GM23338 (cell line): Measurements from ENCODE around the gene NTF3. TPM values are rescaled to one million over a fixed set of nuclear protein-coding genes. Genes with fewer than 3 reads are reported as not detected.

ENCODE experiments used
- CREB1 ChIP-seq: fragments of 250-450 bp; sonication (Bioruptor Pico); IDR thresholded peaks from 2 replicates; pipeline ENCODE4 v1.5.0; 2020; ENCODE audit warnings: low read depth, mild to moderate bottlenecking, moderate library complexity
- ETS1 ChIP-seq: IDR thresholded peaks from 2 replicates; pipeline ENCODE4 v1.6.1; 2016; ENCODE audit warnings: antibody characterized with exemption
- EZH2 ChIP-seq: fragments of 200-600 bp; sonication (generic); IDR thresholded peaks from one replicate; pipeline ENCODE4 v1.8.0; 2017; ENCODE audit warnings: antibody characterized with exemption, mild to moderate bottlenecking, low read depth; ENCODE audit not compliant: unreplicated experiment
- JUNB ChIP-seq: IDR thresholded peaks from one replicate; pipeline ENCODE4 v1.6.1; 2016; ENCODE audit warnings: antibody characterized with exemption; ENCODE audit not compliant: unreplicated experiment
- NANOG ChIP-seq: IDR thresholded peaks from 2 replicates; pipeline ENCODE4 v1.6.1; 2016; ENCODE audit warnings: antibody characterized with exemption, borderline replicate concordance
- POLR2AphosphoS5 ChIP-seq: IDR thresholded peaks from 2 replicates; pipeline ENCODE4 v1.6.1; 2016; ENCODE audit warnings: antibody characterized with exemption, low read depth
- STAT1 ChIP-seq: IDR thresholded peaks from one replicate; pipeline ENCODE4 v1.6.1; 2016; ENCODE audit warnings: antibody characterized with exemption; ENCODE audit not compliant: unreplicated experiment
- ZNF331 ChIP-seq: fragments of 250-450 bp; sonication (Bioruptor Pico); IDR thresholded peaks from 2 replicates; pipeline ENCODE4 v1.5.0; 2020; ENCODE audit warnings: low read depth, mild to moderate bottlenecking, moderate library complexity
- ZNF462 ChIP-seq: fragments of 250-450 bp; sonication (Bioruptor Pico); IDR thresholded peaks from 2 replicates; pipeline ENCODE4 v1.5.0; 2020; ENCODE audit warnings: mild to moderate bottlenecking, moderate library complexity
- polyA plus RNA-seq: library from polyadenylated mRNA; unstranded; fragments of >200 nt; fragmentation: Nextera tagmentation; extraction: Ambion mirVana; gene quantifications from 2 replicates; pipeline ENCODE4 v1.2.1, GENCODE V29; 2016
- total RNA-seq: library from RNA; depleted of rRNA; stranded (reverse); fragments of >200 nt; shearing (Covaris generic); gene quantifications from 2 replicates; pipeline ENCODE4 v1.2.3, GENCODE V29; 2014

The NTF3 gene
- total and polyA plus RNA-seq, 2 experiments from 2014 or later: 1.2 TPM; not detected in 1

DNA sequence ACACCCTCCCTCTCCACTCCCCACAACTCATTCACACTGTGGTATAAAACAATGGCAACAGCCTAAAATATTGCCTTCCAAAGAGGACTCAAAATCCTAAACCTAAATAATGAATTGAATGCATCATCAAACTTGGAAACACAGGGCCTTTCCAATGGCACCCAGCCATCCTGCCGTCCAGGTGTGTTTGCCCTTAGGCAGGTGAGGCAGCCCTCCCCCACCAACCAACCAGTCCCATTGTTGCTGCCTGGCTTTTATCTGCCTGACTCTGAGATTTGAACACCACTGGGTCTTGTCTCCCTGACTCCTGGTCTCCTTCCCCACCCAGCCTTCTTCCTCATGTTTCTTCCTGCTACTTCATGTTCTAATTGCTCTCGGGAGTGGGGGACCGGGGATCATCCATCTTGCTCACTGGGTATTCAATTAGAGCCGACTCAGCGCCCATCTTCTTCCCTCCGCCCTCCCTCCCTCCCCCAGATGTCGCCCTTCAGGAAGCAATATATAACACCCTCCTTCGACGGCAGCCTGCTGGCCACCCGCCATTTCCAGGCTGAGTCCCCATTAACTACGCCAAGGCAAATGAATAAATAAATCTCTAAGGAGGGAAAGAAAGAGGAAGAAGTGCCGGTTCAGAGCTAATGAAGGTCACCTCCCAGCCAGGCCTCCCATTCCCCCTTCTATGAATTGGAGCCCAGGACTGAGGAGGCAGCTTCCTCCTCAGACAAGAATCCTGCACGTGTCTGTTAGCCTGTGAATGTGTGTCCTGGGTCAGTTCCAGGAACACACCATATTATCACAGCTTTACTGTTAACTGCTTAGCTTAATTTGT is 36.3 kb upstream of the NTF3 start (continued):
- TF ChIP-seq ZNF462 (CRISPR knock-in tag) (no peak), POLR2AphosphoS5 (no peak), STAT1 (no peak), CREB1 (no peak), ETS1 (no peak), JUNB (no peak), ZNF331 (CRISPR knock-in tag) (no peak), EZH2 (no peak), NANOG (no peak)
